Fibroblast of skin of left biceps (primary cell): ENCODE measurements around the gene PHF5A.
"Not testable (repeated sequence)": the region's sequence is repeated elsewhere in the genome, so short reads cannot be mapped to it uniquely, and the experiment has no call there.

ENCODE experiments used
- DNase-seq, 2 experiments: peaks; one replicate each; pipeline ENCODE4 v3.0.0-alpha.2; 2013; ENCODE audit warnings: low read depth in 2 of 2

PHF5A gene

DNA sequence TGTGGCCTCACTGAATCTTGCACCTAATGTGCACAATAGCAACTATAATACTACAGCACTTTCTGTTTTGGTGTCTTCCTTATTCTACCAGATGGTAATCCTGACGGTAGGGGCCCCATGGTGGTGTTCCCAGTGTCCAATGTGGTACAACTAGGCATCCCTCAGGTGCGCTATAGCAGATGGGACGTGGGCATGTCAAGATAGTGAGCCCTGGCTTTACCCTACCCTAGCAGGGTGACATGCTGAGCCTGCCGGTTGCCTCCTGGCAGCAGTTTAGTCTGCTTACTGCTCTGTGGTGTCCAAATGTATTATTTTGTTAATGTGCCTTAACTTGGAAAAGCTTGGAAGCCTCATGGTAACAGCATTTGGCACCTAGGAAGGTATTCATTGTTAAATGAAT is 19.6 kb upstream of the PHF5A start:
- DNase-seq = no peak

DNA sequence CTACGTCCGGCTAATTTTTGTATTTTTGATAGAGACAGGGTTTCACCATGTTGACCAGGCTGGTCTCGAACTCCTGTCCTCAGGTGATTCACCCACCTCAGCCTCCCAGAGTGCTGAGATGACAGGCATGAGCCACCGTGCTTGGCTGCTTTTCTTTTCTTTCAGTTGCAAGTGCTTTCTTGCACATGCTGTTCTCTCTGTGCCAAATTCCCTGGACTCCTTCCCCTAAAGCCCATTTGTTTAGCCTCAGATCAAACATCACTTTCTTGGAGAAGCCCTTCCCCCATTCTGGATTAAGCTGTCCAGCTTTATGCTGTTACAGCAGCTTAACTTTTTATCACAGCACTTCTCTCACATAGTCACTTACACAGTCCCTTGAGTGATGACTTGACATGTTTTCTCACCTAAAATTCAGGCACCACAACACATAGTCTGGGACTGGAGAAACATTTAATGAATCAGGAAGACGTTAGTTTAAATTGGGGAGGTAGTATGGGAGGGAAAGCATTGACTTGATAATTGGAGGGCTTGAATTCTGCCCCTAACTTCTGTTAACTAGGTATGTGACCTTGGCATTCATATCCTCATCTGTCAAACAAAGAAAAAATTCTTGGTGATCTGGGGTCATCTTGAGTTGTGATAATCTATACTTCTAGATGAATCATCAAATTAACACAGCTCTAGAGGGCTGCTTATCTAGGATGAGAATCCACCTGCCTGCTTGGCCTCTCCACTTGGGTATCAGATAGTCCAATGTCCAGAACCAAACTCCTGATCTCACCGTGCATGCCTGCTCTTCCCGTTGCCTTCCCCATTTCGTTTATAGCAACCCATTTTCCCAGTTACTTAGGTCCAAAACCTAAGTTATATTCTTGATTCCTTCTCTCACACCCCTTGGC is 18.8 kb upstream of the PHF5A start:
- no peak for DNase-seq

DNA sequence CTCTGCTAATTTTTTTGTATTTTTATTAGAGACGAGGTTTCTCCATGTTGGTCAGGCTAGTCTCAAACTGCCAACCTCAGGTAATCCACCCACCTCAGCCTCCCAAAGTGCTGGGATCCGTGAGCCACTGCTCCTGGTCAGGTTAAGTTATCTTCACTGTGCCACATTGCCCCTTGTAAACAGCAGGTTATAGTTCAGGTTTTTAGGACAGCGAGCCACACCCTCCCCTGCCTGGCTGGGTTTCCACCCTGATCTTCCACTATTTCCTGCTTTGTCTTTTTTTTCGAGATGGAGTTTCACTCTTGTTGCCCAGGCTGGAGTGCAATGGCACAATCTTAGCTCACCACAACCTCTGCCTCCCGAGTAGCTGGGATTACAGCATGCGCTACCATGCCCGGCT is 16.5 kb upstream of the PHF5A start:
- DNase-seq = no peak

DNA sequence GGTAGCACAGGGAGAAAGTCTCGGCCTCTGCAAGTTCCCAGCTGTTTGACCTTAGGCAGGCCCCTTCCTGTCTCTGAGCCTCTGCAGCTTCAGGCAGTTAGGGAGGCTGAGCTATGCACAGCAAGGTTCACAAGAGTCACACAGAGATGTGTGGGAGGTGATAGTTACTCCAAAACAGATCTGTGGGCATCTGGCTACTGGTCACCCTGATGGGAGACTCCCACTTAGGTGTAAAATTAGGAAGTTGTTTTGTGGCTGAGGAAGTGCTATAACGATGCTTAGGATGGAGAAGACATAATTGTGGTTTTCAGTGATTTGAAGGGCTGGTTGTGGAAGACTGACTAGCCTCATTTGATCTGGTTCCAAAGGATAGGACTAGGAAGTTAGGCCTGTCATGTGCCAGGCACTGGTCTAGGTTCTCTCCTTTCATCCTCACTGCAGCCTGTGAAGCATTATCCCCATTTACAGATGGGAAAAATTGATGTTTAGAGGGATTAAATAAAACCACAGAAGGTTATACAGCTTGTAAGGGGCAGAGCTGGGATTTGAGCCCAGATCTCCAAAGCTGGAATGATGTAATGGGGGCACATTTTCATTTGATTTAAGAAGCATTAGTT is 13.9 kb upstream of the PHF5A start:
- DNase-seq = no peak

DNA sequence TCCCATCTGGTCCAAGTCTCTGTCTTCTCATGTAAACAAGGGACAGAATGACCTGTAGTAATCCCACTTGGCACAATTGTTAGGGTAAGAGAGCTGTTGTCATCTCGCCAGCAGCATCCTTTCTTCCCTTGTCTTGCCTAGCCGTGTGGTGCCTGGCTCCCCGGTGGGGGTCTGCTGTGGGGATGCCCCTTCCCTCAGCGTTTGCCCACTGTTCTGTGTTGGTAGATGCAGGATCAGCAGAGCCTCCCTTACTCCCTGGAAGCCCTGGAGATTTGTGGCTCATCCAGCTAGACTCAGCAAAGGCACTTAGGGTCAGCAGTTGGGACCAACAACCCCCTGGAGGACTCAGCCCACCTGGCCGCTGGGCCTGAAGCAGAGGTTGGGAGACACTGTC is 13.4 kb upstream of the PHF5A start:
- no peak for DNase-seq

DNA sequence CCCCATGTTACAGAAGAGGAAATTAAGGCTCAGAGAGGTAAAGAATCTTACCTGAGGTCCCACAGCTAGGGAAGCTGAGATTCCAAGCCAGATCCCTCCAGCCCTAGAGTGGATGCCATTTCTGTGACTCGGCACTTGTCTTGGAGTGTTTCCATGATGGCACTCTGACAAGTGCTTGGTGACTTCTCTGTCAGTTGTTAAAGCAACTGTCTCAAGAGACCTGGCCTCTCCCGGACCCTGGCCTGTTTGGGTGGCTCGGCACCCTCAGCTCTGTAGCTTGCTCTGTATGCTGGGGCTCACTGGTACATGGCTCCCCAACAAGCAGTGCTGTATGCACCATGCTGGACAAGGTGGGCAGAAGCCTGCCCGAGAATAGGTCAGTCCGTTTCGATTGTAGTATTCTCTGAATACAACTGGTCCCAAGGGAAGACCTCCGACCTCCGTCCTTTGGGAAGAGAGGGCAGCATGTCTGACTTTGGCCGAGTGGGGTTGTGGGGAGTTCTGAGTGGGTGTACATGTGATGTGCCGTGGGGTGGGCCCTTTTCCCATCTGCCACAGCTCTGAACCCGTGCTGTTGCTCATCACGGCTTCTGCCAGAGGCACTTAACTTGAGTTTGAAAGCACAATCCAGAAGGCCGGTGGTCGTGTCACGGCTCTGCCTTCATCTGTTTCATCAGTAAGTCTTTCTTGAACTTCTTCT is 12.8 kb upstream of the PHF5A start:
- DNase-seq = no peak

DNA sequence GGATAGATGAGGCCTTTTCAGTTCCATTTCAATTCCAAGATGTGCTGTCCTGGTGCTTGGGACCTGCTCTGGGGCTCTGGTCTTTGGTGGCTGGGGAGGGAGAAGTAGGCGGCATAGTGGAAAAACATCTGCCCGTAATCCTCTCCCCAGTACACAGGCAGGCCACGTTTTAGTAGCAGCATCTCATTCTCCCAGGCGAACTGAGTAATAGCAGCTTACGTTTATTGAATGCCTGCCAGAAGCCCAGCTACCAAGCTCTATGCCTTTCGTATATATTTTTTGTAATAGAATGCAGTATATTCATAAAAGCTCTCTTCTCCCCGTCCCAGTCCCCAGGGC is 11.9 kb upstream of the PHF5A start:
- DNase-seq = no peak

DNA sequence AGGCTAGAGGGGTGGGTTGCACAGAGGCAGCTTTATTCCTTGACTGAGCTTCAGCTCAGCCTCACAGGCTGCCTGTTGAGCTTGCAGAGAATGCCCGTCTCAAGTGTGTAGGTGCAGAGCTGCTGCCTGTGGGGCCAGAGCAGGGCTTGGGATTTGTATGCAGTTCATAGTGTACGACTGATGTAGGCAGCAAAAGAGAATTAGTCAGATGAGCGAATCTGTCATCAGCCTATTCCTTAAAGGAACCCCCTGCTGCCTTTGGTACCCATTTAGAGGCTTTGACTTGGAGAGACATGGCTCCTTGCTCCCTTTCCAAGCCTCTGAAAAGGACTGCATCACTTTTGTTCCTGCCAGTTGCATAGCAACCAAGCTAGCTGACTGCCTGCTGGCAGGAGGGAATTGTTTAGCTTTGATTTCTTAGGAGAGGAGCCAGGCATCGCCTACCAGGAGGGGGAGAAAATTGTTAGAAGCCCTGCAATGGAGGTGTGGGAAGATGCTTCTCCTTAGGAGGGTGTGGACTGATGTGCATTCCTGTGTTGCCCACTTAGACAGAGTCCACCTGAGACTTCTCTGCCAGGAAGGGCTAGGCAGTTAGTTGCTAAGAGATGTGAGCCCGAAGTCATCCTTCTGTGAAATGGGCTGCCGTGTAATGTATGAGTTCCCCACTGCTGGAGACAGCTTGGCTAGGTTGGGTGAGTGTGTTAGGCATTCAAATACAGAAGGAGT is 11.3 kb upstream of the PHF5A start:
- DNase-seq = no peak

DNA sequence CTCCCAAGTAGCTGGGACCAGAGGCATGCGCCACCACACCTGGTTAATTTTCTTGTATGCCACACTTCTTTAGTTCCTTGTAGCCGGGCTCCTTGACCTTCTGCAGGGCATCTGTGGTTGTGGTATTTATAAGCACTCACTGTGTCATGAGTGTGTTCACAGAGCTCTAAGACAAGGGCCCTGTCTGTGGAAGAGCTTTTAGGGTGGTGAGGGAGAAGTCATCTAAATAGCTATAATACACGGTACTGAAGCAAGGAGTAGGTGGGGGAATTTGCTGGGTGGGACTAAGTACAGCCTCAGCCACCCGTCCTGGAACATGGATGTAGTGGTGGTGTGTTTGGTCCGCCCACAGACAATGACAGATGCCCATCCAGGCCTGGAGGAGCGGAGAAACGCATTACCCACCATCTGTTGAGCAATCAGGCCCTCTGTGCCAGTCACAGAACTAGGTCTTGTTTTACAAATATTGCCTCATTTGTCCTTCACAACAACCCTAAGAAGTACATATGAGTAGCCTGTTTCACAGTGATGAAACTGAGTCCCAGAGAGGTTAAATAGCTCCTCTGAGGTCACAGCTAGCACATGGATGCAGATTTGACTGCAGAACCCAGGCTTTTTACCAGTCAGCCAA is 10.5 kb upstream of the PHF5A start:
- no peak for DNase-seq

DNA sequence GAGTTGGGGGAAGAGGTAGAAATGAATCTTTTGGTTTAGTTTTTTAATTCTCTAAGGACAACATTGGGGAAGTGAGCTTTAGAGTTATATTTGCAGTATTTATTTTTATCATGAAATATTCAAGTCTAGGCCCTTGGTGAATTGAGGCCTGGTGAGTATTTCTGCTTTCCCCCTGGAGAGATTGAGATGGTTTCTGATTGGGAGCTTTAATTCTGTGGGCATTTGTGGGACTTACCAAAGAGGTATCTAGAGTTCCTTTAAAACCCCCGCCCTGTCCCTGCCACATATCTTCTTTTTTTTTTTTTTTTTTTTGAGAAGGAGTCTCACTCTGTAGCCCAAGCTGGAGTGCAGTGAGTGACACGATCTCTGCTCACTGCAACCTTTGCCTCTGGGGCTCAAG is 10.0 kb upstream of the PHF5A start:
- DNase-seq = no peak

DNA sequence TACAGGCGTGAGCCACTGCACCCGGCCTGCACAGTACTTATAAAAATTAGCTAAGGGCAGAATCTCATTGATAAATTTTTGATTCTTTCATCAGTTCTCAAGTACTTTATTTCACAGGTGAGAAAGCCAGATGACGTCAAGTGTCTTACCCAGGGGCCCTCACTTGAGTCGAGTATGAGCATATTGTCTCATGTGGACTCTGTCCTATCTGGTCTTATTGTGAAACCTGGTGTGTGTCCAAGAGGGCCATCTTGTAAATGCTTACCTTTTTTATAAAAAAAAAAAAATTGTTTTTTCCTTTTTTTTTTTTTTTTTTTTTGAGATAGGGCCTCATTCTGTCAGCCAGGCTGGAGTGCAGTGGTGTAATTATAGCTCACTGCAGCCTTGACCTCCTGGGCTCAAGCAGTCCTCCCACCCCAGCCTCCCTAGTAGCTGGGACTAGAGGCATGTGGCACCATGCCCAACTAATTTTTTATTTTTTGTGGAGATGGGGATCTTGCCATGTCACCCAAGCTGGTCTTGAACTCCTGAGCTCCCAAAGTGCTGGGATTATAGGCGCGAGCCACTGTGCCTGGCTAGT is 6.5 kb upstream of the PHF5A start:
- DNase-seq = no peak

DNA sequence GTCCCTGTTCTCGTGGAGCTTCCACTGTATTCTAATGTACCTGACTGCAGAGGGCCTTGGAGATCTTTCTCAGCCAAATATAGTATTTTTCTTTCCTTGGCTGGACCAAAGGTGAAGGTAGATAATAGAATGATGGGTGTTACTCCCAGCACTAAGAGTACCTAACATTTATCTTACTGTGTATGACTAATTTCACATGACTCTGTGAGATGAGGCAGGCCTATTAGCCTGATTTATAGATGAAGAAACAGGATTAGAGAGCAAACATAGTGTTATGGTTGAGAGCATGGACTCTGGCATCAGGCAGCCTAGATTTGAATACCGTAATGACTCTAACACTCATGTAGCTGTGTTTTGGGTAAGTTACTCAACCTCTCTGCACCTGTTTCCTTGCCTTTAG is 3.1 kb upstream of the PHF5A start:
- no peak for DNase-seq

DNA sequence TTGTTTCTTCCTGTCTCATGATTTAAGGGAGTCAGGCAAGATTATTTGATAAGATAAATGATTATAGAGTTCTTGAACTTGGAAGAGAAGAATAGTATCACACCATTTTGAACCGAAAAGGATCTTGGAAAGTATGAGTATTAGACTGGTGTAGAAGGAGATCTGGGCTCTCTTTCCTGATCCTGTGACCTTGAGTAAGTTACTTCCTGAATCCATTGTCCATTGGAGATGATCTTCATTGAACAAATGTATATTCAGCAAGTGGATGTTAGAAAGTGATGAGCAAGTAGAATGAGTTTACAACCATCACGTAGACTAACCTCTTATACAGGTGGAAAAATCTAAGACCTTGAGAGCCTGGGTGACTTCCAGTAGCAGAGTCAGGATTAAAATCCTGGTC is 2.4 kb upstream of the PHF5A start:
- DNase-seq = no peak

DNA sequence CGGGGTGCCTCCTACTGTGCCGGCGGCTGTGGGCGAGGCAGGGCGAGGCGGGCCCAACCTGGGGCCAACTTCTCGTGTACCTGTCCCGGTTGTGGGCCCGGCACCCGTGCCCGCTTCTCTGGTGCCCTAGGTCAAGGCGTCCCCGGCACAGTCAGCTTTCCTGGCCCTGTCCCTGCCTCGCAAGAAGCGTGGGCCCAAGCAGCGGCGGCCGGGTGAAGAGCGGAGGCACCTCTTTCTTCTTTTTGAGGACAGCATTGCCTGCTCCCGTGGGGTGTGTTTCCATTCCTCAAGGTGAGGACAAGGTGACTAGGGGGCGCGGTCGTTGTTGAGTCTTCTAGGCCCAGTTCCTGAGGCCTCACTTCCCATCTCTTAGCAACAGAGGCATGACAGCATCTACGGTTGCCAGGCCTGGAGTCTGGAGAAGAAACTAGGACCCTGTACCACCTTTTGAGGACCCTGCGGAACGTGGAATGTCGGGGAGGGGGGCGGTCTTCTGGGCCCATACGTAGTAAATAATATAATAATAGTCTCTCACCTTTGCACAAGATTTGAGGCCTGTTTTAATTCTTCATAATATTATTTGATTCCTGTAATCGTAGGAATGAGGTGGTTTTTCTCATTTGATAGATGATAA is 843 bp upstream of the PHF5A start:
- DNase-seq = no peak

DNA sequence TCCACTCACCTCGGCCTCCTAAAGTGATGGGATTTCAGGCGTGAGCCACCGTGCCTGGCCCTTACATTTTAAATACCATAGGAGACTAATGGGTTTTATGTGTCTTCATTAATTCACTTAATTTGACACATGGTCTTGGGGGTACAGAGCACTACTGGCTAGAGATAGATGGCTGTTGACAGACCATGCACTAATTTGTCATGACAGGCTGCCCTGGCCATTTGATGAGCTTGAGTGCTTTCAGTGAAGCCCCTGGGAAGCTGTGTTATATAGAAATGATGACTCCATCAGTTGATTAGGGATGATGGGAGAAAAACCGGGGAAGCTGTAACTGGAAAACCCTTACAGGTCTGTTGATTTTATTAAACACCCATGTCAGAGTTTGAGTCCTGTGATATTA is 6.6 kb downstream of the PHF5A start:
- DNase-seq = no peak

DNA sequence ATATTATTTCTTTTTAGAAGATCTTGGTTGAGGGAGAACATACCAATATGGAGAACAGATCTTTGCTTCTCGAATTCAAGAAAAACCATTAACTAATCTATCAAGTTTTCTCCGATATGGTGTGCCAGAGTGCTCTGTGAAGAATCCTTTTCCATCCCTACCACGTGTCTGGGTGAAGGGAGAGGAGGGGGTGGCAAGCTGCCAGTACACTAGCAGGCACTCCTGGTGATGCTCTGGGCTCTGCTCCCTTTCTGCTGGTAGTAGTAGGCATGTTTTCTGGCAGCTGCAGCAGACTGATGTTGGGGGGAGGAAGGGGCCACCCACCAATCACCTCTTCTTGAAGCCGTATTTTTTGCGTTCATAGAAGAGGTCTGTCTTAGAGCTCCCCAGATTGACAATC is 8.4 kb downstream of the PHF5A start:
- not testable (repeated sequence) for DNase-seq

DNA sequence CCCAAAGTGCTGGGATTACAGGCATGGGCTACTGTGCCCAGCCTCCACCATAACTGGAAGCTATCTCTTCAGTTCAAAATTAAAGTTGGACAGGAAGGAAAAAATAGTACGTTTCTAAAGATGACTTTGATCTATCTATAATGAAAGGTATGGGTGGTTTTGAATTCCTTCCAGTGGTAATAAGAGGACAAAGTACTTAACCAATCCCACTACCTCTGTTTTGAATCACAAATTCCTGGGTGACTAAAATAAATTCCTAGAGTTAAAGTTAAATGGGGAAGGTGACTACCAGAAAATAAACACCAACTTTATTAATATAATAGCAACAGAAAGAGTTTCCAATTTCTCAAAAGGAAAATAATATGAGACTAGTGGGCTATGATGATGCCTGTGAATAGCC is 9.1 kb downstream of the PHF5A start:
- DNase-seq = no peak

DNA sequence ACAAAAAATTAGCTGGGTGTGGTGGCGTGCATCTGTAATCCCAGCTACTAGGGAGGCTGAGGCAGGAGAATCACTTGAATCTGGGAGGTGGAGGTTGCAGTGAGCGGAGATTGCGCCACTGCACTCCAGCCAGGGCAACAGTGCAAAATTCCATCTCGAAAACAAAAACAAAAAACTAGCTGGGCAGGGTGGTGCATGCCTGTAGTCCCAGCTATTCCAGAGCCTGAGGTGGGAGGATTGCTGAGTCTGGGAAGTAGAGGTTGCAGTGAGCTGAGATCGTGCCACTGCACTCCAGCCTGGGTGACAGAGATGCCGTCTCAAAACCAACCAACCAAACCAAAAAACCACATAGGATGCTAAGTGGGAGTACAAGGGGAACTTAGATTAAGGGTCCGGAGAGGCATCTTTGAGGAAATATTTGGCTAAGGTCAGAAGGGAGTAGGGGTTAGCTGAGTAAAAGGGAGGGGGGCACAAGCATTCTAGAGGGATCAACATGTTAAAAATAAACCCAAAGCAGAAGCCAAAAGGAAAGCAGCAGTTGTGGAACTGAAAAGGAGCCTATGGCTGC is 10.2 kb downstream of the PHF5A start:
- DNase-seq = no peak

DNA sequence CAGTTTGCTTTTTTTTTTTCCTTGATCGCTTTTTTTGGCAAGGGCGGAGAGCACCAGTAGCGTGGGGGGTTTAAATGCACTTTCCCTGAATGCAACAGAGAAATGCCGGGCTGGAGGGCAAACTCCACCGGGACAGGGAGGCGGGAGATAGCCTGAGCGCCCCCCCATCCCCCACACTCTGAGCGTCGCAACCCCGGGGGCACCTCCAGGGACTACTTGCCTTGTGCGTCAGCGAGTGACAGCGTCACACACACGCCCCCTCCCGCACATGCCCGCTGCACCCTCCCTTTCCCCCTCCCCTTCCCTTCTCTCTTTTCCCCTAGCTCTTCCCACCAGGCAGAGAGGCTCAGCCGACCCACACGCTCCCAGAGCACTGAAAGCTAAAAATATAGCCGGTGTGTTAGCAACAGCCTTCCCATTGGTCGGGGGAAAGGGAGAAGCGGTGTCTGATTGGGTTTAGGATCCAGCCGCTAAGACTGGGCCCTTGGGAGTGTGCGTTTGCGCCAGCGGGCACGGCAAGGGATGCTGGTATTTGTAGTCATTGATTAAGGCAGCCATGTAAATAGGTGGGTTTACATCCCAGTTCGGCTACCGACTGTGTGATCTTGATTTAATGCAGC is 20.2 kb downstream of the PHF5A start:
- DNase-seq = peak; percentile 98
